Esophagus muscularis mucosa (tissue), 4 donors: ENCODE data around the gene C8B. TPM values are rescaled to one million over a fixed set of nuclear protein-coding genes. Genes with fewer than 3 reads are reported as not detected.

ENCODE experiments used
- DNase-seq: peaks from one replicate; pipeline ENCODE4 v3.0.0-alpha.2; 2017; ENCODE audit errors: extremely low spot score
- H3K27ac ChIP-seq, 4 donors: fragments of 200-600 bp; sonication (generic); replicated peaks in 1 of 4; 1 replicate in 3 of 4; 2 replicates in 1 of 4; pipeline ENCODE4 v1.5.1; 2016 to 2019; ENCODE audit warnings: mild to moderate bottlenecking in 1 of 4
- H3K27me3 ChIP-seq, 4 donors: fragments of 200-600 bp; sonication (generic); one replicate each; pipeline versions ENCODE4 v1.5.1 to v1.6.0; 2016 to 2019
- H3K36me3 ChIP-seq, 4 donors: fragments of 200-600 bp; sonication (generic); one replicate each; pipeline ENCODE4 v1.5.1; 2016 to 2019
- H3K4me1 ChIP-seq, 4 donors: fragments of 200-600 bp; sonication (generic); one replicate each; pipeline ENCODE4 v1.5.1; 2016 to 2019
- H3K4me3 ChIP-seq, 4 donors: fragments of 200-600 bp; sonication (generic); 1 replicate in 2 of 4; 2 replicates in 2 of 4; pipeline ENCODE4 v1.5.1; 2016 to 2019; ENCODE audit warnings: mild to moderate bottlenecking in 4 of 4, moderate library complexity in 1 of 4
- H3K9me3 ChIP-seq, 4 donors: fragments of 200-600 bp; sonication (generic); 1 replicate in 3 of 4; 2 replicates in 1 of 4; pipeline ENCODE4 v1.5.1; 2016 to 2019
- EP300 ChIP-seq: sonication (generic); formaldehyde crosslinking; IDR thresholded peaks from one replicate; pipeline ENCODE4 v1.6.1; 2017; ENCODE audit warnings: antibody characterized with exemption
- POLR2A ChIP-seq: fragments of 450-650 bp; IDR thresholded peaks from one replicate; pipeline ENCODE4 v1.6.1; 2017; ENCODE audit warnings: antibody characterized with exemption, moderate library complexity, mild to moderate bottlenecking, low read depth
- POLR2AphosphoS5 ChIP-seq, 2 donors: sonication (generic); formaldehyde crosslinking; IDR thresholded peaks; one replicate each; pipeline ENCODE4 v1.6.1; 2017; ENCODE audit warnings: antibody characterized with exemption in 2 of 2
- WGBS: methylation state at CpG from one replicate; pipeline ENCODE4 v1.1.5; 2018; 5-methylcytosine and 5-hydroxymethylcytosine counted together
- intact Hi-C: fragments of 100-400 bp; cut with DNase I; formaldehyde crosslinking; loops from one replicate; pipeline ENCODE4 v1.15.1; 2023
- total RNA-seq, 4 donors: library from RNA; depleted of rRNA; stranded (reverse); fragments of >200 nt; gene quantifications; one replicate each; pipeline versions ENCODE4 v1.1.0 to v1.2.1, GENCODE V29; 2016
- TF ChIP-seq, protein P1 (sequence below), 3 experiments: fragments of 200-600 bp in 2 of 3; fragments of 450-650 bp in 1 of 3; sonication (generic) in 2 of 3; IDR thresholded peaks; one replicate each; pipeline ENCODE4 v1.5.1; 2017 to 2019; ENCODE audit warnings: antibody characterized with exemption in 3 of 3, mild to moderate bottlenecking in 2 of 3, moderate library complexity in 1 of 3

Gene C8B
- total RNA-seq, 4 donors from 2014 or later: not detected

DNA sequence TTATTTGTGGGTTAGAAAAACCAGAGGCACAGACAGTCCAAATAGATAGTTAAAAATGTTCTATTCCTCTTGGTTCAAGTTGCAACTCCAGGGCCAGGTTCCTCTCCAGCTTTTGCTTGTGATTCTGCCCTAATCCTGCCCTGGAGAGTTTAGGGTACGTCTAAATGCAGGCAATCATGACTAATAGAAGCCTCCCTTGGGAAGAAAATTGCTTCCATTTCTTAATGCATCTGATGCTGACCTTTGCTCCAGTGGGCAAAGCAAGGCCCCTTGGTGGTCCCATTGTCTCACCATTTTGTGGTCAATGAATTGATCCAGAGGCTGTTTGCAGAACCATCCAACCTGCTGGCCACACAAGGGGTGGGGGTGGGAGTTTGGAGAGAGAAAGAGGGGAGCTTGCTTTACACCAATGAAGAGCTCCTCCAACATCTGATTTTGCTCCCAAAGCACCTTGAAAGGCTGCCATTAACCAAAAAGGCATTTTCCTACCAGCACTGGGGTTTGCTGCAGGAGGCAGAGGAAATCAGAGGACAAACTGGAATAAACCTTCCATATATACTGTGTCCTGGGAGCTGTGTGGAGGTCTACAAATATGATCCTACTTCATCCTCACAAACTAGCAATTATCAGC lies 31.3 kb downstream of the C8B start:
- Histone ChIP-seq H3K4me3 (no peak overlapping the region), H3K9me3 (no peaks in the 10 kb centered on the region), H3K36me3 (no peaks in the 10 kb centered on the region), H3K27me3 (peaks cover 0 to 11% (median 0%) of the 10 kb centered on the region in 4 donors), H3K27ac (no peak overlapping the region), H3K4me1 (no peaks in the 10 kb centered on the region)
- intact Hi-C loops: no loop called here
- TF ChIP-seq EP300 (no peak), POLR2AphosphoS5 (IDR thresholded peaks at IDR 0.05) (no peak), POLR2A (no peak)
- TF ChIP-seq, protein P1, sequence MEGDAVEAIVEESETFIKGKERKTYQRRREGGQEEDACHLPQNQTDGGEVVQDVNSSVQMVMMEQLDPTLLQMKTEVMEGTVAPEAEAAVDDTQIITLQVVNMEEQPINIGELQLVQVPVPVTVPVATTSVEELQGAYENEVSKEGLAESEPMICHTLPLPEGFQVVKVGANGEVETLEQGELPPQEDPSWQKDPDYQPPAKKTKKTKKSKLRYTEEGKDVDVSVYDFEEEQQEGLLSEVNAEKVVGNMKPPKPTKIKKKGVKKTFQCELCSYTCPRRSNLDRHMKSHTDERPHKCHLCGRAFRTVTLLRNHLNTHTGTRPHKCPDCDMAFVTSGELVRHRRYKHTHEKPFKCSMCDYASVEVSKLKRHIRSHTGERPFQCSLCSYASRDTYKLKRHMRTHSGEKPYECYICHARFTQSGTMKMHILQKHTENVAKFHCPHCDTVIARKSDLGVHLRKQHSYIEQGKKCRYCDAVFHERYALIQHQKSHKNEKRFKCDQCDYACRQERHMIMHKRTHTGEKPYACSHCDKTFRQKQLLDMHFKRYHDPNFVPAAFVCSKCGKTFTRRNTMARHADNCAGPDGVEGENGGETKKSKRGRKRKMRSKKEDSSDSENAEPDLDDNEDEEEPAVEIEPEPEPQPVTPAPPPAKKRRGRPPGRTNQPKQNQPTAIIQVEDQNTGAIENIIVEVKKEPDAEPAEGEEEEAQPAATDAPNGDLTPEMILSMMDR (IDR thresholded peaks at IDR 0.05): no peak
- no peak for DNase-seq
- WGBS: 35% methylated on average over 1 of the region's 1 CpG

DNA sequence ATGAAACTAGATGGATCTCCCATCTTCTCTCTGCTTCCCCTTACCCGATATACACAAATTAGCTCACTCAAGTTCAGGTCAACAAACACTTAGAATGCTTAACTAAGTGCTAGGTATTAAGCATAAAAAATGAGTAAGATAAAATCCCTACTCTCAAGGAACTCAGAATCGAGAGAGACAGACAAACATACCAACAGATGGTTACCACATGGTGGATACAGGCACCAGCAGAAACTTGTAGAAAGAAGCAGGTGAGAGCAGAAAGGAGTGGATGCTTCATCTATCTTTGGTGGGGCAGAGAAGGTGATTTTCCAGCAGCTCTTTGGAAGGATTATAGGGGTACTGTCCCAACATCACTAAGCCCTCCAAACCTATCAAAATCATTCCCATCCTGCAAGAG lies 32.2 kb downstream of the C8B start:
- H3K36me3 ChIP-seq: no peaks in the 10 kb centered on the region
- H3K4me1 ChIP-seq: no peaks in the 10 kb centered on the region
- H3K4me3 ChIP-seq: no peak overlapping the region
- 65% methylated on average over 2 of the region's 2 CpGs for whole genome bisulfite sequencing
- TF ChIP-seq, protein P1 (IDR thresholded peaks at IDR 0.05): no peak
- no peak for TF ChIP-seq POLR2A
- no peak for TF ChIP-seq EP300
- no peak for TF ChIP-seq POLR2AphosphoS5 (IDR thresholded peaks at IDR 0.05)
- no peaks in the 10 kb centered on the region for H3K9me3 ChIP-seq
- intact Hi-C loops: no loop called here
- DNase-seq: no peak
- no peak overlapping the region for H3K27ac ChIP-seq
- peaks cover 0 to 2% (median 0%) of the 10 kb centered on the region in 4 donors for H3K27me3 ChIP-seq

DNA sequence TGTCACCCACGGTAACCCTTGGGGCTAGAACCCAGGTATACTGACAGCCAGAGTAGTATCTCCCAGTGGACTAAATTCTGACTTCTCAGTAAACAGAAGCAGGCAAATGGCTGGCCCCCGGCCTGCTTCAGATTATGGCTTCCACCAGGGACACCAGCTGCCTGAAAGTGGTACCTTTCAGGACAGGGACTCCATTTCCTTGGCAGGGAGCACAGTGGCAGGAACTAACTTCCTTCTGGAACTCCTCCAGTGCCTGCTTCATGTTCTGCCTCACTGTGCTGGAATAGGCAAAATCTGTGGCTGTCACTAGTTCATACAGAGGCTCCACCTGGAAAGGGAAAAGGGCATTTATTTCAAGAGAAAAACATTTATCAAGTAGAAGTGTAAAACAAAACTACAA lies 32.7 kb downstream of the C8B start:
- Histone ChIP-seq H3K9me3 (no peaks in the 10 kb centered on the region), H3K4me3 (no peak overlapping the region), H3K4me1 (no peaks in the 10 kb centered on the region), H3K27me3 (no peaks in the 10 kb centered on the region), H3K36me3 (no peaks in the 10 kb centered on the region), H3K27ac (no peak overlapping the region)
- no peak for TF ChIP-seq EP300
- no peak for TF ChIP-seq POLR2AphosphoS5 (IDR thresholded peaks at IDR 0.05)
- TF ChIP-seq, protein P1 (IDR thresholded peaks at IDR 0.05): no peak
- TF ChIP-seq POLR2A: no peak
- intact Hi-C loops: no loop called here
- DNase-seq: no peak
- WGBS: 63% methylated on average over 1 of the region's 2 CpGs

DNA sequence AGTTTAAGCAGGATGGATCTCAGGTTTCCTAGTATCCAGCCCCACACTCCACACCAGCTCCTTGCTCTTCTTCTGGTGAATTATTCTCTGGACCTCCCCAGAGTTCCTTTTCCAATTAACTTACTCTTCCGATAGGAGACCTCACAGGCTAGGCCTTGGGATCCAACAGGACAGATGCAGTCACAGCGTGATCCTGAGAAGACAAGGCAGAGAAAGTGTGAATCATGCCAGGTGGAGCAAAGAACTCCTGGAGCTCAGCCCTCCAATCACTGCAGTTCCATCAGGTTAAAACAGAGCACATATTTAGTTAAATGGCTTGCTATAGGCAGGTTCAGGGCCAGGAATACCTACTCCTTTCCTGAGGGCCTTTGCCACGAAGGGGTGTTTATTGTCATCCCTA lies 34.1 kb downstream of the C8B start:
- DNase-seq: no peak
- Histone ChIP-seq H3K9me3 (no peaks in the 10 kb centered on the region), H3K36me3 (no peaks in the 10 kb centered on the region), H3K4me1 (no peaks in the 10 kb centered on the region), H3K27ac (no peak overlapping the region), H3K4me3 (no peak overlapping the region), H3K27me3 (no peaks in the 10 kb centered on the region)
- intact Hi-C loops: no loop called here
- TF ChIP-seq POLR2AphosphoS5 (IDR thresholded peaks at IDR 0.05) (no peak), EP300 (no peak)
- WGBS: 88% methylated on average over 3 of the region's 3 CpGs

DNA sequence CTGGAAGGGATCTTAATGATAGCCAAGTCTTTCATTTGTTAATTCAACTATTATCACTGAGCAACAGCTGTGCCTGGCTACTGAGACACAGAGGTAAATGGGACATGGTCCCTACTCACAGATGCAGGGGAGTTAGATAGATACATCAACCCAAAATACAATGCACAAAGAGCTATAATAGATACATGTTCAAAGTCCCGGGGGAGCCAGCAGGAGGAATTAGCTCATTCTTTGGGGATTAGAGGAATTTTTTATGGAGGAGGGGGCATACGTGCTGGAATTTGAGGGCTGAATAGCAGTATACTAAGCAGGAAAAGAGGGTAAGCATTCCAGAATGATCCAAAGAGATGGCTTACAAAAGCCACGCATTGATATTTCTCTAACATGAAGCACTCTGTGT lies 34.6 kb downstream of the C8B start:
- DNase-seq: no peak
- no peak for TF ChIP-seq EP300
- TF ChIP-seq, protein P1 (IDR thresholded peaks at IDR 0.05): no peak
- TF ChIP-seq POLR2A: no peak
- no peak for TF ChIP-seq POLR2AphosphoS5 (IDR thresholded peaks at IDR 0.05)

More for the DNA sequence above, 34.6 kb downstream of the C8B start:
- 60% methylated on average over 3 of the region's 3 CpGs for WGBS
- Histone ChIP-seq H3K36me3 (no peaks in the 10 kb centered on the region), H3K27me3 (no peaks in the 10 kb centered on the region), H3K4me1 (no peaks in the 10 kb centered on the region), H3K27ac (no peak overlapping the region), H3K4me3 (no peak overlapping the region), H3K9me3 (no peaks in the 10 kb centered on the region)
- intact Hi-C loops: no loop called here
